ENCODE measurements around the gene THBS3. TPM values are rescaled to one million over a fixed set of nuclear protein-coding genes. Genes with fewer than 3 reads are reported as not detected.
"Not testable (repeated sequence)": the region's sequence is repeated elsewhere in the genome, so short reads cannot be mapped to it uniquely, and the experiment has no call there.

THBS3 gene
- total RNA-seq, 1 donor from 2014 or later = 55.4 TPM

DNA sequence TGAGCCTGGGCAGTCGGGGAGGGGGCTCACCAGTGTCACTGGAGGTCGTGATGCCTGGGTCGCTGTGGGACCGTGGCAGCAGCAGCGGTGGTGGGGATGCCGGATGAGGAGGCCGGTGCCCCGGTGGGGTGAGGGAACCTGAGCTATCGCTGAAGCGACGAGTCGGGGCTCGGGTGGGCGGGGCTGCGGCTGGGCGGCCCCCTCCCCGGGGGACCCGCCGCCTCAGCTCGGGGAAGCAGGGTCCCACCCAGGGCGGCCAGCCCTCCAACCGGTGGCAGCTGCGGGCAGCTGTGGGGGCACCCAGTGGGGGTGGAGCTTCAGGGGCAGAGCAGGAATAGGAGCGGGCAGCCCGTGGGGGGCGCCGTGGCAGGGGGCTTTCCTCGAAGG lies 42.5 kb upstream of the THBS3 start:
- no peak overlapping the region for H3K4me3 Mint-ChIP-seq (ENCODE audit: unreplicated experiment)
- no peak overlapping the region for H3K27ac Mint-ChIP-seq (ENCODE audit: unreplicated experiment)
- H3K36me3 Mint-ChIP-seq (ENCODE audit: unreplicated experiment) = peaks cover 7% of the 10 kb centered on the region
- no peaks in the 10 kb centered on the region for H3K27me3 Mint-ChIP-seq (ENCODE audit: unreplicated experiment)
- H3K4me1 Mint-ChIP-seq (ENCODE audit: unreplicated experiment) = peaks cover 23% of the 10 kb centered on the region
- TF ChIP-seq, protein P1, sequence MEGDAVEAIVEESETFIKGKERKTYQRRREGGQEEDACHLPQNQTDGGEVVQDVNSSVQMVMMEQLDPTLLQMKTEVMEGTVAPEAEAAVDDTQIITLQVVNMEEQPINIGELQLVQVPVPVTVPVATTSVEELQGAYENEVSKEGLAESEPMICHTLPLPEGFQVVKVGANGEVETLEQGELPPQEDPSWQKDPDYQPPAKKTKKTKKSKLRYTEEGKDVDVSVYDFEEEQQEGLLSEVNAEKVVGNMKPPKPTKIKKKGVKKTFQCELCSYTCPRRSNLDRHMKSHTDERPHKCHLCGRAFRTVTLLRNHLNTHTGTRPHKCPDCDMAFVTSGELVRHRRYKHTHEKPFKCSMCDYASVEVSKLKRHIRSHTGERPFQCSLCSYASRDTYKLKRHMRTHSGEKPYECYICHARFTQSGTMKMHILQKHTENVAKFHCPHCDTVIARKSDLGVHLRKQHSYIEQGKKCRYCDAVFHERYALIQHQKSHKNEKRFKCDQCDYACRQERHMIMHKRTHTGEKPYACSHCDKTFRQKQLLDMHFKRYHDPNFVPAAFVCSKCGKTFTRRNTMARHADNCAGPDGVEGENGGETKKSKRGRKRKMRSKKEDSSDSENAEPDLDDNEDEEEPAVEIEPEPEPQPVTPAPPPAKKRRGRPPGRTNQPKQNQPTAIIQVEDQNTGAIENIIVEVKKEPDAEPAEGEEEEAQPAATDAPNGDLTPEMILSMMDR (IDR thresholded peaks at IDR 0.05) = no peak
- no peak for DNase-seq (ENCODE audit: extremely low spot score, unreplicated experiment)
- H3K9me3 Mint-ChIP-seq (ENCODE audit: unreplicated experiment) = no peaks in the 10 kb centered on the region

DNA sequence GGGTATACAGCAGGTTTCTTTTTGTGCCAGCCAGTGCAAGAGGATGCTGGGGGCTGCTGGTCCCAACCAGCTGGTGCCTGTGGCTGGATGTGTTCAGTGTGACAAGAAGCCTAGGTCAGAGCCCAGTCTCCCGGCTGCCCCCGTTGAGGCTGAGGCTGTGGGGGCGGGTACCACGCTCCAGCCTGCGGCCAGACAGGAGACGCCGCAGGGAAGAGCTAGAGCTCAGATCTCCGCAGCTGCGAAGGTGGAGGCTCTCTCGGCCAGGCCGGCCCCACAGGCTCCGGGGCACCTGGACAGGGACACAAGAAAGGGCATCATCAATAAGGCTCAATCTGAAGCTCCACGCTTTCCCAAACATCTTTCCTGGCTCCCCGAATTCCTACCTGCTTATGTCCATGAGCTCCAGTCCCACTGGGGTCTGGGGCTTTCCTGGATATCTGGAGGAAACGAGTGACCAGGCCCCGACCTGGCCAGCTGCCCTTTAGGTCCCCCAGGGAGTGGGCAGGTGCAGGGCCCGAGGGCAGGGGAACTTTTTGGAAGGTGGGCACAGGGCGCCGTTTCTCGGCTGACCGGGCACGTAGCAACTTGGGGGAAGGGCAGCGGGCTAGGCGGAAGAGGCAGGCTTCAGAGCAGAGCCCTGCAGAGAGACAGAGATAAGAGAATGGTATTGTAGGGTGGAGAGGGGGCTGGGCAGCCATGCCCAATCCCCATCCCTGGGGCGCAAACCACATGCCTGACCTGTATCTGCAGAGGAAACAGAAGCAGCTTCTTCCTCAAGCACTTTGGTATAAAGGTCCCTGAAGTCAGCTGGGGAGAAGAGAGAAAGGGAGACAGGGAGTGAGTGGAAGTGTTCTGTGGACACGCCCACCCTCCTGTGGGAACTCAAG lies 40.2 kb upstream of the THBS3 start:
- no peak overlapping the region for H3K4me3 Mint-ChIP-seq (ENCODE audit: unreplicated experiment)
- TF ChIP-seq, protein P1 (IDR thresholded peaks at IDR 0.05) = no peak

DNA sequence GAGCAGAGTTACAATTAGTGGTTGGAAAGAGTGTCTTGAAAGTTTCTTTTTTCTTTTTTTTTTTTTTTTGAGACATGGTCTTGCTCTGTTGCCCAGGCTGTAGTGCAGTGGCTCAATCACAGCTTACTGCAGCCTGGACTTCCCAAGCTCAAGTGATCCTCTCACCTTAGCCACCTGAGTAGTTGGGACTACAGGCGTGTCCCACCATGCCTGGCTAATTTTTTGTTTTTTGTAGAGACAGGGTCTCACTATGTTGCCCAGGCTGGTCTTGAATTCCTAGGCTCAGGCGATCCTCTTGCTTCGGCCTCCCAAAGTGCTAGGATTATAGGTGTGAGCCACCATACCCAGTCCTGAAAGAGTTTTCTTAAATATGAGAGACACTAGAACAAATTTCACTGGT lies 39.1 kb upstream of the THBS3 start:
- H3K4me3 Mint-ChIP-seq (ENCODE audit: unreplicated experiment); H3K27me3 Mint-ChIP-seq (ENCODE audit: unreplicated experiment); H3K9me3 Mint-ChIP-seq (ENCODE audit: unreplicated experiment); H3K36me3 Mint-ChIP-seq (ENCODE audit: unreplicated experiment); DNase-seq (ENCODE audit: extremely low spot score, unreplicated experiment); H3K27ac Mint-ChIP-seq (ENCODE audit: unreplicated experiment): not testable (repeated sequence)
- H3K4me1 Mint-ChIP-seq (ENCODE audit: unreplicated experiment) = peaks cover 24% of the 10 kb centered on the region

More for the DNA sequence above, 40.2 kb upstream of the THBS3 start:
- Mint-ChIP-seq H3K9me3 (ENCODE audit: unreplicated experiment) (no peaks in the 10 kb centered on the region), H3K27me3 (ENCODE audit: unreplicated experiment) (no peaks in the 10 kb centered on the region), H3K27ac (ENCODE audit: unreplicated experiment) (no peak overlapping the region), H3K4me1 (ENCODE audit: unreplicated experiment) (peaks cover 24% of the 10 kb centered on the region), H3K36me3 (ENCODE audit: unreplicated experiment) (peaks cover 7% of the 10 kb centered on the region)
- no peak for DNase-seq (ENCODE audit: extremely low spot score, unreplicated experiment)

DNA sequence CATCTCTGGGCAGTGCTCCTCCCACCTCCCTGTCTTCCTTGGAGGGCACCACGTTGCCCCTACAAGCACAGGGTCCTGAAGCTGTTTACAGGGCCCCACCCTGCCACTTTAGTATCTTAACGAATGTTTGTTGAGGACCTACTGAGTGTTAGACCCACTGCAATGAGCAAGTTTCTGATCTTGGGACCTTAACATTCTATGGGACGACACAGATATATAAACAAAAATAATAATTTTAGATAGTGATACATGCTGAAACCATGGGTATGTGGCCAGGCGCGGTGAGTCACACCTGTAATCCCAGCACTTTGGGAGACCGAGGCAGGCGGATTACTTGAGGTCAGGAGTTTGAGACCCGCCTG lies 37.4 kb upstream of the THBS3 start:
- Mint-ChIP-seq H3K9me3 (ENCODE audit: unreplicated experiment) (no peaks in the 10 kb centered on the region), H3K27ac (ENCODE audit: unreplicated experiment) (peak overlapping the region; percentile 80), H3K36me3 (ENCODE audit: unreplicated experiment) (peaks cover 7% of the 10 kb centered on the region), H3K4me1 (ENCODE audit: unreplicated experiment) (peaks cover 35% of the 10 kb centered on the region), H3K27me3 (ENCODE audit: unreplicated experiment) (no peaks in the 10 kb centered on the region), H3K4me3 (ENCODE audit: unreplicated experiment) (peak overlapping the region; percentile 72)
- TF ChIP-seq, protein P1 (IDR thresholded peaks at IDR 0.05) = no peak
- DNase-seq (ENCODE audit: extremely low spot score, unreplicated experiment) = no peak

DNA sequence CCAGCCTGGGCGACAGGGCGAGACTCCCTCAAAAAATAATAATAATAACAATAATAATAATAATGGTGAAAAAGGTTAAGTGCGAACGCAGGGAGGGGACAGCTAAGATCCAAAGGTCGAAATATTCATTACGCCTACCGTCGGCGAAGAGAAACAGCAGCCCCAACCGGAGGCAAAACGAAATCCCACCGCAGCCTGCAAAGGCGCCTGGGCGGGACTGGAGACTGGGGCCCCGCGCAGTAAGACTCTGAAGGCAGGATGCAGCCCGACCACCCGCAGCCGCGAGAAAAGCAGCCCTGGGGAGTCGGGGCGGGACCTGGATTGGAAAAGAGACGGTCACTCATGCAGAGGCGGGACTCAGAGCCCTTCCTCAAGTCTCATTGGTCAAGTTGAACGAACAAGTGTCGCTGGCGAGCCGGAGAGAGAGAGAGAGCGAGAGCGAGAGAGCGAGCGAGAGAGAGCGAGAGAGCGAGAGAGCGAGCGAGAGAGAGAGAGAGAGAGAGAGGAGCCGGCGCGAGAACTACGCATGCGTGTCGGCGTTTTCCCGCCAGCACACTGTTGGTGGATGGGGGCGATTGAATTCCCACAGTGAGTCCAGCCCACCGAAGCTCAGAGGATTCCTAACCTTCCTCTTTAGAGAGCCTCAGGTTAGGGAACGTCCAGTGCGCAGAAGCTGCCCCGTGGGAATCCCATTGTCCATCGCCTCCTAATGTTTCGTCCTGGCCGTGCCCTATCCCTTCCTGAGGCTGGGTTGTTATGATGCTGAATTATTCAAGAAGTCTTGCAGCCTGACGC lies 36.9 kb upstream of the THBS3 start:
- Mint-ChIP-seq H3K4me3 (ENCODE audit: unreplicated experiment) (peak overlapping the region; percentile 72), H3K27ac (ENCODE audit: unreplicated experiment) (peak overlapping the region; percentile 80), H3K9me3 (ENCODE audit: unreplicated experiment) (no peaks in the 10 kb centered on the region), H3K36me3 (ENCODE audit: unreplicated experiment) (peaks cover 7% of the 10 kb centered on the region), H3K27me3 (ENCODE audit: unreplicated experiment) (no peaks in the 10 kb centered on the region), H3K4me1 (ENCODE audit: unreplicated experiment) (peaks cover 38% of the 10 kb centered on the region)
- peak; percentile 99 for DNase-seq (ENCODE audit: extremely low spot score, unreplicated experiment)
- TF ChIP-seq, protein P1 (IDR thresholded peaks at IDR 0.05) = peak; percentile 36

Measured in osteocyte (in vitro differentiated cells).